HK-2 (cell line): Measurements from ENCODE around the gene AGPAT3.

Experiments used
- DNase-seq: peaks from one replicate; pipeline ENCODE4 v3.0.0-alpha.2; 2018; ENCODE audit not compliant: unreplicated experiment

AGPAT3 gene

GRCh38 chr21:43906585-43907370 lies 41.8 kb downstream of the AGPAT3 start:
- no peak for DNase-seq

GRCh38 chr21:43907751-43908150 lies 42.7 kb downstream of the AGPAT3 start:
- no peak for DNase-seq

- DNase-seq: no peak
These were observed 43.1 kb downstream of the AGPAT3 start for GRCh38 chr21:43908167-43908566.

GRCh38 chr21:43909741-43910400 lies 44.8 kb downstream of the AGPAT3 start:
- no peak for DNase-seq

- DNase-seq: no peak
These were observed 45.4 kb downstream of the AGPAT3 start for GRCh38 chr21:43910460-43910859.

GRCh38 chr21:43911015-43911934 lies 46.3 kb downstream of the AGPAT3 start:
- no peak for DNase-seq

GRCh38 chr21:43911935-43912487 lies 47.0 kb downstream of the AGPAT3 start:
- DNase-seq: no peak

- no peak for DNase-seq
These were observed 47.5 kb downstream of the AGPAT3 start for GRCh38 chr21:43912500-43912899.

- no peak for DNase-seq
These were observed 47.9 kb downstream of the AGPAT3 start for GRCh38 chr21:43912910-43913309.

GRCh38 chr21:43913928-43914327 lies 48.9 kb downstream of the AGPAT3 start:
- DNase-seq: no peak

GRCh38 chr21:43916076-43916475 lies 51.1 kb downstream of the AGPAT3 start:
- no peak for DNase-seq

- DNase-seq: no peak
These were observed 51.9 kb downstream of the AGPAT3 start for GRCh38 chr21:43916691-43917514.

- no peak for DNase-seq
These were observed 52.7 kb downstream of the AGPAT3 start for GRCh38 chr21:43917515-43918384.

- DNase-seq: no peak
These were observed 53.4 kb downstream of the AGPAT3 start for GRCh38 chr21:43918385-43918947.

- DNase-seq: no peak
These were observed 54.3 kb downstream of the AGPAT3 start for GRCh38 chr21:43919283-43919682.

GRCh38 chr21:43919871-43920801 lies 55.1 kb downstream of the AGPAT3 start:
- DNase-seq: no peak

- DNase-seq: peak; percentile 14
These were observed 56.6 kb downstream of the AGPAT3 start for GRCh38 chr21:43921571-43921978.
